HG03575 (cell line): ENCODE data around the gene COX6B2.
"Not testable (repeated sequence)": the region's sequence is repeated elsewhere in the genome, so short reads cannot be mapped to it uniquely, and the experiment has no call there.

Experiments used
- ATAC-seq: cut with Tn5 transposase; IDR thresholded peaks from one replicate; pipeline ENCODE4 v1.9.1; 2021; ENCODE audit not compliant: unreplicated experiment, insufficient number of reproducible peaks, low FRiP score; ENCODE audit errors: extremely low read depth

The COX6B2 gene

GRCh38 chr19:55354698-55355212 lies at the start of gene COX6B2:
Gene COX6B2 (minus strand): TSS chr19:55354719. CDS start chr19:55354521, 198 bp downstream.
- no peak for ATAC-seq

- no peak for ATAC-seq
Measured at GRCh38 chr19:55402509-55402908, 48.0 kb upstream of the COX6B2 start.

- ATAC-seq, result not testable (repeated sequence)
Measured at GRCh38 chr19:55401390-55401789, 46.9 kb upstream of the COX6B2 start.

GRCh38 chr19:55400281-55401087 lies 46.0 kb upstream of the COX6B2 start:
- no peak for ATAC-seq

GRCh38 chr19:55398200-55398925 lies 43.8 kb upstream of the COX6B2 start:
- no peak for ATAC-seq

GRCh38 chr19:55392820-55393761 lies 38.6 kb upstream of the COX6B2 start:
- ATAC-seq, result no peak

GRCh38 chr19:55391702-55392615 lies 37.4 kb upstream of the COX6B2 start:
- ATAC-seq, result no peak

GRCh38 chr19:55391191-55391670 lies 36.7 kb upstream of the COX6B2 start:
- ATAC-seq, result no peak

- ATAC-seq, result no peak
Measured at GRCh38 chr19:55390461-55390880, 36.0 kb upstream of the COX6B2 start.

GRCh38 chr19:55389386-55390317 lies 35.1 kb upstream of the COX6B2 start:
- no peak for ATAC-seq

- no peak for ATAC-seq
Measured at GRCh38 chr19:55387736-55388497, 33.4 kb upstream of the COX6B2 start.

- no peak for ATAC-seq
Measured at GRCh38 chr19:55386493-55386971, 32.0 kb upstream of the COX6B2 start.

- ATAC-seq, result peak; percentile 62
Measured at GRCh38 chr19:55385724-55386492, 31.4 kb upstream of the COX6B2 start, which contains the start of gene RPL28. Gene RPL28 (plus strand): TSS chr19:55385932. CDS start chr19:55386358, 426 bp downstream.

- peak; percentile 32 for ATAC-seq
Measured at GRCh38 chr19:55384920-55385723, 30.6 kb upstream of the COX6B2 start.
